ENCODE measurements around the gene PLXNB1.

PLXNB1 gene

GRCh38 chr3:48364840-48365239, 65.0 kb downstream of the PLXNB1 start:
- peak; percentile 38 for DNase-seq

- DNase-seq = no peak
Observed at GRCh38 chr3:48361928-48362327, 68.0 kb downstream of the PLXNB1 start.

GRCh38 chr3:48356419-48356818, 73.5 kb downstream of the PLXNB1 start:
- no peak for DNase-seq

- no peak for DNase-seq
Observed at GRCh38 chr3:48353987-48354386, 75.9 kb downstream of the PLXNB1 start.

All from hematopoietic multipotent progenitor cell treated with erythropoietin and hydrocortisone succinate and interleukin-3 and kit ligand, for 8 days (in vitro differentiated cells).